ENCODE measurements around the gene CPNE1. TPM values are rescaled to one million over a fixed set of nuclear protein-coding genes. Genes with fewer than 3 reads are reported as not detected.

The CPNE1 gene
- total RNA-seq, 3 donors from 2014 or later (not counting 1 experiment from before 2014, with no cell fraction given) = 298 to 342 (median 334) TPM

DNA sequence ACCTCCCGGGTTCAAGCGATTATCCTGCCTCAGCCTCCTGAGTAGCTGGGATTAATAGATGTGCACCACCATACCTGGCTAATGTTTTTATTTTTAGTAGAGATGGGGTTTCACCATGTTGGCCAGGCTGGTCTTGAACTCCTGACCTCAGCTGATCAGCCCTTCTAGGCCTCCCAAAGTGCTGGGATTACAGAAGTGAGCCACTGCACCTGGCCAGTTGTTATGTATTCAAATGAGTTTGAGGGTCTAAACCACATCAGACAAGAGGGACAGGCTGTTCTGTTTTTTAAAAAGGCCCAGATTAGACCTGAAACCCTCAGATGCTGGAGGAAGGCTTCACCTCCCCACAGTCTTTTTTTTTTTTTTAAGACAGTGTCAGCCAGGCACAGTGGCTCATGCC lies 53.2 kb downstream of the CPNE1 start:
- intact Hi-C loops (cut with micrococcal nuclease) = loop anchor here (10.0 kb wide), 2 partner anchors 147 to 357 kb away; no protein-coding TSS in a partner anchor
- H3K27ac ChIP-seq (ENCODE audit: low read length) = no peak overlapping the region
- H3K9me3 ChIP-seq (ENCODE audit: control insufficient read depth, insufficient read depth, low read length) = no peaks in the 10 kb centered on the region
- TF ChIP-seq, protein P1, sequence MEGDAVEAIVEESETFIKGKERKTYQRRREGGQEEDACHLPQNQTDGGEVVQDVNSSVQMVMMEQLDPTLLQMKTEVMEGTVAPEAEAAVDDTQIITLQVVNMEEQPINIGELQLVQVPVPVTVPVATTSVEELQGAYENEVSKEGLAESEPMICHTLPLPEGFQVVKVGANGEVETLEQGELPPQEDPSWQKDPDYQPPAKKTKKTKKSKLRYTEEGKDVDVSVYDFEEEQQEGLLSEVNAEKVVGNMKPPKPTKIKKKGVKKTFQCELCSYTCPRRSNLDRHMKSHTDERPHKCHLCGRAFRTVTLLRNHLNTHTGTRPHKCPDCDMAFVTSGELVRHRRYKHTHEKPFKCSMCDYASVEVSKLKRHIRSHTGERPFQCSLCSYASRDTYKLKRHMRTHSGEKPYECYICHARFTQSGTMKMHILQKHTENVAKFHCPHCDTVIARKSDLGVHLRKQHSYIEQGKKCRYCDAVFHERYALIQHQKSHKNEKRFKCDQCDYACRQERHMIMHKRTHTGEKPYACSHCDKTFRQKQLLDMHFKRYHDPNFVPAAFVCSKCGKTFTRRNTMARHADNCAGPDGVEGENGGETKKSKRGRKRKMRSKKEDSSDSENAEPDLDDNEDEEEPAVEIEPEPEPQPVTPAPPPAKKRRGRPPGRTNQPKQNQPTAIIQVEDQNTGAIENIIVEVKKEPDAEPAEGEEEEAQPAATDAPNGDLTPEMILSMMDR (IDR thresholded peaks at IDR 0.05) = no peak
- Mint-ChIP-seq H3K4me3 (no peak overlapping the region), H3K27me3 (ENCODE audit: low read depth in 2 of 2) (peaks cover 0 to 3% of the 10 kb centered on the region in 2 donors), H3K27ac (no peak overlapping the region), H3K4me1 (peaks cover 11 to 13% of the 10 kb centered on the region in 2 donors), H3K36me3 (no peaks in the 10 kb centered on the region), H3K9me3 (no peaks in the 10 kb centered on the region)
- H3K4me1 ChIP-seq (ENCODE audit: control insufficient read depth, insufficient read depth, low read length) = peaks cover 5% of the 10 kb centered on the region
- no peaks in the 10 kb centered on the region for H3K27me3 ChIP-seq (ENCODE audit: control insufficient read depth, insufficient read depth, low read length)
- H3K4me3 ChIP-seq (ENCODE audit: low read length) = no peak overlapping the region
- no peak for DNase-seq
- WGBS (ENCODE audit: insufficient coverage) = 94% methylated on average over 2 of the region's 2 CpGs
- ATAC-seq = no peak
- H3K36me3 ChIP-seq (ENCODE audit: control insufficient read depth, insufficient read depth, low read length) = no peaks in the 10 kb centered on the region

DNA sequence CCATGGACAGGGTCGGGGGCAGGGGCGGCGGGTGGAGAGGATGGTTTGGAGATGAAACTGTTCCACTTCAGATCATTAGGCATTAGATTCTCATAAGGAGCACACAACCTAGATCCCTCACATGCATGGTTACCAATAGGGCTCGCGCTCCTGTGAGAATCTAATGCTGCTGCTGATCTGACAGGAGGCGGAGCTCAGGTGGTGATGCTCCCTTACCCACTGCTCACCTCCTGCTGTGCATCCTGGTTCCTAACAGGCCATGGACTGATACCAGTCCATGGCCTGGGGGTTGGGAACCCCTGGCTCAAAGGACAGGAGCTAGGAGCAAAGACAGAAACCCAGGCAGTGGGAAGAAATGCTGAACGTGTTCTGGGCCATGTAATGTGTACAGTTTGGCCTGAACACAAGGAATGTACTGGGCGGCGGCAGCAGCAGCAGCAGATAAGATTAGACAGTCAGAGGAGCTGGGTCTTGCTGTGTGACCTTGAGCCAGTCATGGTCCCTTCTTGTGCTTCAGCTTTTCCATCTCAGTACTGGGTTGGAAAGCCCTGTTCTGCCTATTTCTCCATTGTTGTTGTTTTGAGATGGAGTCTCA lies 53.8 kb downstream of the CPNE1 start:
- intact Hi-C loops (cut with micrococcal nuclease) = loop anchor here (10.0 kb wide), 2 partner anchors 146 to 356 kb away; no protein-coding TSS in a partner anchor

DNA sequence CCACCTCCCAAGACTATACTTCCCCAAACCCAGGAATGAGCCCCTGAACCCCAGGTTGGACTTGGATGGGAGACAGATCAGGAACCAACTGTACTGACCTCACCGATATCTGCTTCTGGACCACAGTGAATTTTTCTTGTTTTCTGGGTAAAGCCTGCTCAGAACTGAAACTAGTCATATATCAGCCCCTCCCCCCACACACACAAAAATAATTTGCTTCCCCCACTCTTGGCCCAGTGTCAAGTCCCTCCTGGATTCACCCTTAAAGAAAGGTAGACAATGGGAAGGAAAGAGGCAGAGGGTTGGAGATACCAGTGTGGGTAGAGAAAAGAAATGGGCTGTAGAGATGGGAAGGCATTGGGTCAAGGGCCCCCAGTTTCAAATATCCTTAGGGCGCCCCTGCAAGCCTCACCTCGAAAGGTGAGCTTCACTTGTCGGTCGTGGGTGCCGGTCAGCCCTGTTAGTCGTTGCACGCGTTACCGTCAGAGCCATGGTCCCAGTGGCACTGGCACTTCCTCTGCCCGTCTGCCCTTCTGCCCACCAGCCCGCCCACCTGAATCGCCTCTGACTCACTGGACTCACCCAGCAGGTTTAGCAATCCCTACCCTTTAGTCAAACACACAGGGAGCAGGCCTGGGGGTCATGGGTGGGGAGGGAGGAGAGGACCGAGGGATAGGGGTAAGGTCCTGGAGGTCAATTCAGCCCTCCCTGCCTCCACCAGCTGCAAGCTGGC lies 57.5 kb downstream of the CPNE1 start:
- H3K4me1 ChIP-seq (ENCODE audit: control insufficient read depth, insufficient read depth, low read length) = peaks cover 1% of the 10 kb centered on the region
- H3K4me1 Mint-ChIP-seq = no peaks in the 10 kb centered on the region
- ATAC-seq (no peak), DNase-seq (no peak)
- no peaks in the 10 kb centered on the region for H3K9me3 Mint-ChIP-seq
- no peaks in the 10 kb centered on the region for H3K9me3 ChIP-seq (ENCODE audit: control insufficient read depth, insufficient read depth, low read length)
- peaks cover under 1% of the 10 kb centered on the region for H3K27me3 ChIP-seq (ENCODE audit: control insufficient read depth, insufficient read depth, low read length)
- peaks cover 0 to 6% of the 10 kb centered on the region in 2 donors for H3K27me3 Mint-ChIP-seq (ENCODE audit: low read depth in 2 of 2)
- no peak overlapping the region for H3K4me3 ChIP-seq (ENCODE audit: low read length)
- H3K36me3 ChIP-seq (ENCODE audit: control insufficient read depth, insufficient read depth, low read length) = no peaks in the 10 kb centered on the region
- TF ChIP-seq, protein P1 (IDR thresholded peaks at IDR 0.05) = no peak
- WGBS (ENCODE audit: insufficient coverage) = 80% methylated on average over 12 of the region's 14 CpGs
- no peaks in the 10 kb centered on the region for H3K36me3 Mint-ChIP-seq
- intact Hi-C loops (cut with micrococcal nuclease) = no loop called here
- H3K27ac Mint-ChIP-seq = no peak overlapping the region
- H3K4me3 Mint-ChIP-seq = no peak overlapping the region
- H3K27ac ChIP-seq (ENCODE audit: low read length) = no peak overlapping the region

More for the DNA sequence above, 53.8 kb downstream of the CPNE1 start:
- no peaks in the 10 kb centered on the region for H3K27me3 ChIP-seq (ENCODE audit: control insufficient read depth, insufficient read depth, low read length)
- no peaks in the 10 kb centered on the region for H3K36me3 Mint-ChIP-seq
- no peak overlapping the region for H3K27ac Mint-ChIP-seq
- no peak overlapping the region for H3K4me3 Mint-ChIP-seq
- no peaks in the 10 kb centered on the region for H3K9me3 ChIP-seq (ENCODE audit: control insufficient read depth, insufficient read depth, low read length)
- H3K9me3 Mint-ChIP-seq = no peaks in the 10 kb centered on the region
- ATAC-seq = no peak
- peaks cover 8 to 11% of the 10 kb centered on the region in 2 donors for H3K4me1 Mint-ChIP-seq
- no peak for DNase-seq
- no peaks in the 10 kb centered on the region for H3K36me3 ChIP-seq (ENCODE audit: control insufficient read depth, insufficient read depth, low read length)
- peaks cover 5% of the 10 kb centered on the region for H3K4me1 ChIP-seq (ENCODE audit: control insufficient read depth, insufficient read depth, low read length)
- TF ChIP-seq, protein P1 (IDR thresholded peaks at IDR 0.05) = no peak
- WGBS (ENCODE audit: insufficient coverage) = 92% methylated on average over 9 of the region's 9 CpGs
- no peak overlapping the region for H3K27ac ChIP-seq (ENCODE audit: low read length)
- H3K4me3 ChIP-seq (ENCODE audit: low read length) = no peak overlapping the region
- peaks cover 0 to 3% of the 10 kb centered on the region in 2 donors for H3K27me3 Mint-ChIP-seq (ENCODE audit: low read depth in 2 of 2)

Data from natural killer cell (primary cell).